Renal pelvis (tissue), 12 donors: Measurements from ENCODE around the gene MAST2. TPM values are rescaled to one million over a fixed set of nuclear protein-coding genes. Genes with fewer than 3 reads are reported as not detected.

ENCODE experiments used
- DNase-seq: peaks from one replicate; pipeline ENCODE4 v3.0.0-alpha.2; 2013
- long read RNA-seq, 16 experiments: transcript quantifications; one replicate each; lab custom pipeline, GENCODE V29; 2026
- polyA plus RNA-seq, 3 donors: library from polyadenylated mRNA; unstranded; fragments of 120-200 nt; gene quantifications; one replicate each; pipeline ENCODE4 v1.2.1, GENCODE V29; 2013; ENCODE audit not compliant: insufficient read length in 3 of 3

Gene MAST2
- polyA plus RNA-seq = 10 to 100 TPM; 32.0 to 43.3 (median 38.1) TPM
- long read RNA-seq, donor 1 = 0 reads
- long read RNA-seq, donor 2 = 0 reads
- long read RNA-seq, donor 3, partial matches to known transcripts = 0 of 1 reads
- long read RNA-seq, donor 3, other reads (novel, unspliced or antisense) = 0 of 1 reads
- long read RNA-seq, donor 4, full-length matches to known transcripts = 1 of 14 reads
- long read RNA-seq, donor 4, partial matches to known transcripts = 13 of 14 reads
- long read RNA-seq, donor 4, other reads (novel, unspliced or antisense) = 0 of 14 reads
- long read RNA-seq, donor 5, partial matches to known transcripts = 0 of 1 reads
- long read RNA-seq, donor 5, other reads (novel, unspliced or antisense) = 0 of 1 reads
- long read RNA-seq, donor 6, partial matches to known transcripts = 5 of 6 reads
- long read RNA-seq, donor 6, other reads (novel, unspliced or antisense) = 0 of 6 reads
- long read RNA-seq, donor 7, partial matches to known transcripts = 11 of 12 reads
- long read RNA-seq, donor 7, other reads (novel, unspliced or antisense) = 0 of 12 reads
- long read RNA-seq, donor 8, transcript MAST2-208 (2 exons, 428 nt) = major isoform, 5 of 26 reads
- long read RNA-seq, donor 8, partial matches to known transcripts = 16 of 26 reads
- long read RNA-seq, donor 8, other reads (novel, unspliced or antisense) = 5 of 26 reads
- long read RNA-seq, donor 9, partial matches to known transcripts = 17 of 18 reads
- long read RNA-seq, donor 9, other reads (novel, unspliced or antisense) = 0 of 18 reads
- long read RNA-seq, donor 10, partial matches to known transcripts = 12 of 15 reads
- long read RNA-seq, donor 10, other reads (novel, unspliced or antisense) = 0 of 15 reads
- long read RNA-seq, donor 11, partial matches to known transcripts = 0 of 1 reads
- long read RNA-seq, donor 11, other reads (novel, unspliced or antisense) = 0 of 1 reads
- long read RNA-seq, donor 12, partial matches to known transcripts = 5 of 6 reads
- long read RNA-seq, donor 12, other reads (novel, unspliced or antisense) = 0 of 6 reads
- long read RNA-seq, donor 13, partial matches to known transcripts = 11 of 14 reads
- long read RNA-seq, donor 13, other reads (novel, unspliced or antisense) = 0 of 14 reads
- long read RNA-seq, donor 14 = 0 reads
- long read RNA-seq, donor 15, full-length matches to known transcripts = 2 of 7 reads
- long read RNA-seq, donor 15, partial matches to known transcripts = 5 of 7 reads
- long read RNA-seq, donor 15, other reads (novel, unspliced or antisense) = 0 of 7 reads
- long read RNA-seq, donor 16, partial matches to known transcripts = 17 of 21 reads
- long read RNA-seq, donor 16, other reads (novel, unspliced or antisense) = 0 of 21 reads

GRCh38 chr1:45803299-45803780 is at the start of gene MAST2:
Gene MAST2 (plus strand): TSS chr1:45803612. CDS start chr1:45803896, 284 bp downstream.
- peak; percentile 87 for DNase-seq

GRCh38 chr1:45755697-45756096 is 47.7 kb upstream of the MAST2 start:
- no peak for DNase-seq

GRCh38 chr1:45762291-45762690 is 41.1 kb upstream of the MAST2 start:
- no peak for DNase-seq

DNA sequence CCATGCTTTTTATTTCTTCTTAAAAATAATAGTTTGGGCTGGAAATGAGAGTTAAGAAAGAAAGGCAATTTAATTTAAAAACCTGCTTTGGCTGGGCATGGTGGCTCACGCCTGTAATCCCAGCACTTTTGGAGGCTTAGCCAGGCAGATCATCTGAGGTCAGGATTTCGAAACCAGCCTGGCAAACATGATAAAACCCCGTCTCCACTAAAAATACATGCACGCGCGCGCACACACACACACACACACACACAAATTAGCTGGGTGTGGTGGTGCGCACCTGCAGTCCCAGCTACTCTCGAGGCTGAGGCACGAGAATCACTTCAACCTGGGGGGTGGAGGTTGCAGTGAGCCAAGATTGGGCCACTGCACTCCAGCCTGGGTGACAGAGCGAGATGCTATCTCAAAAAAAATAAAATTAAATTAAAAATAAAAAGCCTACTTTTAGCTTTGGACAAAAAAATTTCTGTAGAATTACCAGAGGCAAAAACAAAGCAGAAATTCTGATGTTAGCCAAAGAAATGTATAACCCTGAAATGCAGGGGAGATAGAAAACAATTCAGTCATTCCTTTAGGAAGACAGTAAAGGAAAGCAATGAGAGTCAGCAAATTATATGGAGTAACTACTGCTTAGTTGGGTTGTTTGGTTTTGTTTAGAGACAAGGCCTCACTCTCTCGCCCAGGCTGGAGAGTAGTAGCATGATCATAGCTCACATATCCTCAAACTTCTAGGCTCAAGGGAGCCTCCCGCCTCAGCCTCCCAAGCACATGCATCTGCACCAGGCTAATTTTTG is 37.2 kb upstream of the MAST2 start:
- no peak for DNase-seq

GRCh38 chr1:45767035-45767434 is 36.4 kb upstream of the MAST2 start:
- DNase-seq = peak; percentile 10

DNA sequence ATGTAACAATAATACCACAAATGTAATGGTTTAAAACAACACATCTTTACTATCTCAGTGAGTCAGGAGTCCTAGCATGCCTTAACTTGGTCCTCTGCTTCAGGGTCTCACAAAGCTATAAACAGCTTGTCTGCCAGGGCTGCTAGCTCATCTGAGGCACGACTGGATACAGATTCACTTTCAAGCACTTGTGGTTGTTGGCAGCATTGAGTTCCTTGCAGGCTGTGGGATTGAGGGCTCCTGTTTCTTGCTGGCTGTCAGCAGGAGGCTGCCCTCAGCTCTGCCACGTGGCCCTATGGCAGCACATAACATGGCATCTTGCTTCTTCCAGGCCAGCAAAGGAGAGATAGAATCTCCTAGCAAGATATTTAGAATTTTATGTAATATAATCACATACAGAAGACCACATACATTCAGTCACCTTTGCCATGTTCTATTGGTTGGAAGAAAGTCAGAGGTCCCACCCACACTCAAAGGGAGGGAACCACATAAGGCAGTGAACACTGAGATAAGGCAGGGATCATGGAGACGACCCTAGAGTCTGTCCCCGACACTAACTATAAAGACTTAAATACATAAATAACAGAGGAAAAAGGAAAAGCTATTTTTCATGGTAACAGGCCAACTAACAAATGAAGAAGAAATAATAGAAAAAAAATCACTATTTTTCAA is 34.0 kb upstream of the MAST2 start:
- DNase-seq = no peak

DNA sequence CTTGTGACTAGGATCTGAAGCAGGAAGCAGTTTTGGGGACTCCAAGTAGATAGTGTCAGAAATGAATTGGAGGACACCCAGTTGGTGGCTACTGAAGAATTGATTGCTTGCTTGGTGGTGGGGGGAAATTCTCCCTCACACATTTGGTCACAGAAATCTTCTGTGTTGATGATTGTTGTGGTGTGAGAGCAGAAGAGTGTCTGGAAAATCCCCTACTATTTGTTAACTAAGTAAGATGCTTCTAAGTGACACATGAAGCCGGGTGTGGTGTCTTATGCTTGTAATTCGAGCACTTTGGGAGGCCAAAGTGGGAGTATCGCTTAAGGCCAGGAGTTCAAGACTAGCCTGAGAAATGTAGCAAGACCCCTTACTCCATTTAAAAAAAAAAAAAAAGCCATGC is 30.4 kb upstream of the MAST2 start:
- DNase-seq = no peak

- DNase-seq = no peak
These were observed 27.6 kb upstream of the MAST2 start for GRCh38 chr1:45775794-45776193.

- no peak for DNase-seq
These were observed 17.8 kb upstream of the MAST2 start for GRCh38 chr1:45785583-45785982.

DNA sequence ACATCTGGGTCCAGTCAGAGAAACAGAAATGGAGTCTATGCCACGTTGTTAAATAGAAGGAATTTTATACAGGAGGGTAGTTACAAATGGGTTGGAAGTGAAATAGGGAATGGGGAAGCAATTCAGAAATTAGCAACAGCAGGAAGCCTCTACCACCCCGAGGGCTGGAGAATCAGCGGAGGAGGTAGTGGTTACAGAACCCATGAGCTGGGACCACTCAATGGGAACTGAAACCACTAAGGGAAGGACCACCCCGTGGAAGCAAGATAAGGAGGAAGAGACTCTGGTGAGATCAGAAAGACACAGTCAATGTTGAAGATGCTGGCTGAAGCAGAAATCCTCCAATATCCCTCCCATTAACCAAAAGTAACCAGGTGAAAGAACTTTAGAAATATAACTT is 15.5 kb upstream of the MAST2 start:
- DNase-seq = no peak

GRCh38 chr1:45789601-45790000 is 13.8 kb upstream of the MAST2 start:
- no peak for DNase-seq

DNA sequence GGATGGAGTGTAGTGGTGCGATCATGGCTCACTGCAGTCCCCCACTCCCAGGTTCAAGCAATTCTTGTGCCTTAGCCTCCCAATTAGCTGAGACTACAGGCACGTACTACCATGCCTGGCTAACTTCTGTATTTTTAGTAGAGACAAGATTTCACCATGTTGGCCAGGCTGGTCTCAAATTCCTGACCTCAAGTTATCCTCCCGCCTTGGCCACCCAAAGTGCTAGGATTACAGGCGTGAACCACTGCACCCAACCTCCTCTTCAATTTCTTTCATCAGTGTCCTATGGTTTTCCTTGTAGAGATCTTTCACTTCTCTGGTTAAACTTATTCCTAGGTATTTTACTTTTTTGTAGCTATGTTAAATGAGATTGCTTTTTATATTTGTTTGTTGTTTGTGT is 10.7 kb upstream of the MAST2 start:
- DNase-seq = no peak

GRCh38 chr1:45793942-45794604 is 9.3 kb upstream of the MAST2 start:
- no peak for DNase-seq

- no peak for DNase-seq
These were observed 7.0 kb upstream of the MAST2 start for GRCh38 chr1:45796381-45796780.

DNA sequence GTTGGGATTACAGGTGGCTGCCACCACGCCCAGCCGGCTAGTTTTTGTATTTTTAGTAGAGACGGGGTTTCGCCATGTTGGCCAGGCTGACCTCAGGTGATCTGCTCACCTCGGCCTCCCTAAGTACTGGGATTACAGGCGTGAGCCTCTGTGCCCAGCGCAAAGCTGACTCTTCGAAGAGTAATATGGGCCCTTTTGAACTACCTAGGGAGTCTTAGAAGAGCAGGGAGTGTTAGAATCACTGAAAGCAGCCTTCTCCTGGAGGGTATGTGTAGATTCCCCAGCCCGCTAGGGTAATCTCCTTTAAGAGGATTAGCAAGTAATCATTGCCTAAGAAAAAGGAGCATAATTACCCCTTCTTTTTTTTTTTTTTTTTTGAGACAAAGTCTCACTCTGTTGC is 6.5 kb upstream of the MAST2 start:
- DNase-seq = no peak

DNA sequence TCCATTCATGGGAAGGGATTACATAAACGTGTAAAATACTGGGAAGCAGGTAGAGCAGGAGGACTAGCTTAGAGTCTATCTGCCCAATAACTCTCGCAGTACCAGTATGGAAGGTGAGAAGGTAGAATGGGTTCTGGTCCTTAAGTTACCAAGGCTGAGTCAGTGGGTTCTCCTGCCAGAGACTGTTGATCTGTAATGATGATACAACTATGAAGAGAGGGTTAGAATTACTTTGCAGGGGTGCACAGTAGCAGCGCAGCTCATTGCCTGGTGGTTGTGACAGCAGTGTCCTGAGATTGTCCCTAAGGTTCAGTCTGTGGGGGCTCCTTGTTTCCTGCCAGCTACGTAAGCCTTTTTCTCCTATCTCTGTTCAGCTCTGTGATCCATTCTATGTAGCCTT is 2.5 kb upstream of the MAST2 start:
- DNase-seq = no peak

- peak; percentile 61 for DNase-seq
These were observed 791 bp upstream of the MAST2 start for GRCh38 chr1:45802343-45803298.
